Measurements from ENCODE around the gene EHMT1.
A peak's percentile ranks its signal among the peaks of the same experiment; 100 is the strongest.

EHMT1 gene

GRCh38 chr9:137604345-137605086, 14.3 kb upstream of the EHMT1 start:
- peaks cover 21% of the 10 kb centered on the region for H3K27me3 Mint-ChIP-seq
- no peaks in the 10 kb centered on the region for H3K9me3 Mint-ChIP-seq
- H3K4me3 Mint-ChIP-seq: peak overlapping the region; percentile 60
- peaks cover 4% of the 10 kb centered on the region for H3K36me3 Mint-ChIP-seq
- H3K4me1 Mint-ChIP-seq: peaks cover 35% of the 10 kb centered on the region
- CTCF ChIA-PET: no interaction called here
- DNase-seq: no peak
- no peak overlapping the region for H3K27ac Mint-ChIP-seq

GRCh38 chr9:137605121-137606004, 13.4 kb upstream of the EHMT1 start, which contains the start of gene ARRDC1:
ARRDC1 (plus strand) TSS chr9:137605686; CDS start chr9:137605718, 32 bp downstream.
- CTCF ChIA-PET: no interaction called here
- Mint-ChIP-seq H3K27me3 (peaks cover 21% of the 10 kb centered on the region), H3K36me3 (peaks cover 4% of the 10 kb centered on the region), H3K9me3 (no peaks in the 10 kb centered on the region), H3K4me3 (peak within 1 kb of the TSS; percentile 82), H3K4me1 (peaks cover 35% of the 10 kb centered on the region), H3K27ac (peak within 1 kb of the TSS; percentile 62)
- peak; percentile 96 for DNase-seq

- H3K4me3 Mint-ChIP-seq: peak overlapping the region; percentile 82
- no peak for DNase-seq
- CTCF ChIA-PET: no interaction called here
- H3K36me3 Mint-ChIP-seq: peaks cover 4% of the 10 kb centered on the region
- peaks cover 35% of the 10 kb centered on the region for H3K4me1 Mint-ChIP-seq
- no peaks in the 10 kb centered on the region for H3K9me3 Mint-ChIP-seq
- peaks cover 21% of the 10 kb centered on the region for H3K27me3 Mint-ChIP-seq
- peak overlapping the region; percentile 62 for H3K27ac Mint-ChIP-seq
Observed at GRCh38 chr9:137606005-137606621, 12.7 kb upstream of the EHMT1 start.

GRCh38 chr9:137606734-137607138, 12.1 kb upstream of the EHMT1 start:
- Mint-ChIP-seq H3K27ac (no peak overlapping the region), H3K9me3 (no peaks in the 10 kb centered on the region), H3K4me3 (peak overlapping the region; percentile 82), H3K27me3 (peaks cover 21% of the 10 kb centered on the region), H3K4me1 (peaks cover 41% of the 10 kb centered on the region), H3K36me3 (peaks cover 4% of the 10 kb centered on the region)
- CTCF ChIA-PET: no interaction called here
- no peak for DNase-seq

GRCh38 chr9:137607141-137607857, 11.5 kb upstream of the EHMT1 start:
- peaks cover 21% of the 10 kb centered on the region for H3K27me3 Mint-ChIP-seq
- H3K36me3 Mint-ChIP-seq: peaks cover 4% of the 10 kb centered on the region
- H3K9me3 Mint-ChIP-seq: no peaks in the 10 kb centered on the region
- peak overlapping the region; percentile 82 for H3K4me3 Mint-ChIP-seq
- H3K27ac Mint-ChIP-seq: no peak overlapping the region
- CTCF ChIA-PET: no interaction called here
- H3K4me1 Mint-ChIP-seq: peaks cover 46% of the 10 kb centered on the region
- no peak for DNase-seq

- CTCF ChIA-PET: no interaction called here
- H3K4me1 Mint-ChIP-seq: peaks cover 34% of the 10 kb centered on the region
- H3K27ac Mint-ChIP-seq: no peak overlapping the region
- H3K9me3 Mint-ChIP-seq: no peaks in the 10 kb centered on the region
- H3K36me3 Mint-ChIP-seq: peaks cover 4% of the 10 kb centered on the region
- H3K27me3 Mint-ChIP-seq: no peaks in the 10 kb centered on the region
- H3K4me3 Mint-ChIP-seq: no peak overlapping the region
- no peak for DNase-seq
Observed at GRCh38 chr9:137610944-137611343, 7.9 kb upstream of the EHMT1 start.

GRCh38 chr9:137611623-137612609, 6.9 kb upstream of the EHMT1 start:
- peak; percentile 43 for DNase-seq
- H3K36me3 Mint-ChIP-seq: peaks cover 4% of the 10 kb centered on the region
- no peak overlapping the region for H3K4me3 Mint-ChIP-seq
- H3K9me3 Mint-ChIP-seq: no peaks in the 10 kb centered on the region
- no peaks in the 10 kb centered on the region for H3K27me3 Mint-ChIP-seq
- peak overlapping the region; percentile 77 for H3K27ac Mint-ChIP-seq
- CTCF ChIA-PET: no interaction called here
- H3K4me1 Mint-ChIP-seq: peaks cover 33% of the 10 kb centered on the region

- peaks cover 32% of the 10 kb centered on the region for H3K4me1 Mint-ChIP-seq
- H3K27ac Mint-ChIP-seq: peak overlapping the region; percentile 11
- CTCF ChIA-PET: no interaction called here
- no peak overlapping the region for H3K4me3 Mint-ChIP-seq
- DNase-seq: no peak
- H3K27me3 Mint-ChIP-seq: no peaks in the 10 kb centered on the region
- H3K9me3 Mint-ChIP-seq: no peaks in the 10 kb centered on the region
- peaks cover 2% of the 10 kb centered on the region for H3K36me3 Mint-ChIP-seq
Observed at GRCh38 chr9:137612741-137613142, 6.1 kb upstream of the EHMT1 start.

GRCh38 chr9:137613259-137613658, 5.5 kb upstream of the EHMT1 start:
- no peak overlapping the region for H3K27ac Mint-ChIP-seq
- peaks cover 37% of the 10 kb centered on the region for H3K4me1 Mint-ChIP-seq
- no peak for DNase-seq
- H3K36me3 Mint-ChIP-seq: peaks cover 5% of the 10 kb centered on the region
- H3K9me3 Mint-ChIP-seq: no peaks in the 10 kb centered on the region
- CTCF ChIA-PET: no interaction called here
- no peaks in the 10 kb centered on the region for H3K27me3 Mint-ChIP-seq
- H3K4me3 Mint-ChIP-seq: no peak overlapping the region

- H3K27ac Mint-ChIP-seq: no peak overlapping the region
- no peaks in the 10 kb centered on the region for H3K9me3 Mint-ChIP-seq
Observed at GRCh38 chr9:137613738-137614523, 4.9 kb upstream of the EHMT1 start.

GRCh38 chr9:137614631-137615386, 4.0 kb upstream of the EHMT1 start:
- no peak for DNase-seq
- Mint-ChIP-seq H3K4me3 (no peak overlapping the region), H3K27ac (no peak overlapping the region), H3K4me1 (peaks cover 36% of the 10 kb centered on the region), H3K36me3 (peaks cover 7% of the 10 kb centered on the region), H3K9me3 (no peaks in the 10 kb centered on the region), H3K27me3 (no peaks in the 10 kb centered on the region)
- CTCF ChIA-PET: no interaction called here

More at GRCh38 chr9:137613738-137614523, 4.9 kb upstream of the EHMT1 start:
- CTCF ChIA-PET: no interaction called here
- Mint-ChIP-seq H3K4me1 (peaks cover 34% of the 10 kb centered on the region), H3K27me3 (no peaks in the 10 kb centered on the region), H3K36me3 (peaks cover 3% of the 10 kb centered on the region), H3K4me3 (no peak overlapping the region)
- DNase-seq: no peak

GRCh38 chr9:137615387-137615871, 3.4 kb upstream of the EHMT1 start:
- H3K36me3 Mint-ChIP-seq: peaks cover 9% of the 10 kb centered on the region
- peaks cover 41% of the 10 kb centered on the region for H3K4me1 Mint-ChIP-seq
- CTCF ChIA-PET: no interaction called here
- H3K27ac Mint-ChIP-seq: no peak overlapping the region
- no peak for DNase-seq
- H3K9me3 Mint-ChIP-seq: no peaks in the 10 kb centered on the region
- H3K27me3 Mint-ChIP-seq: no peaks in the 10 kb centered on the region
- no peak overlapping the region for H3K4me3 Mint-ChIP-seq

Data from activated naive CD4-positive, alpha-beta T cell treated with anti-CD3 and anti-CD28 coated beads, Interleukin-2, amount 10 ng/mL, durations not matched to agents 7 days and 5 days (primary cell).